ENCODE results near the gene MUC20. TPM values are rescaled to one million over a fixed set of nuclear protein-coding genes. Genes with fewer than 3 reads are reported as not detected.
"Not testable (repeated sequence)": the region's sequence is repeated elsewhere in the genome, so short reads cannot be mapped to it uniquely, and the experiment has no call there.

Gene MUC20
- 0.22 and 1.6 TPM in 2 replicates for total RNA-seq (2014; rRNA removed; shearing (Covaris generic); ENCODE audit: low replicate concordance)

- H3K9ac ChIP-seq (ENCODE audit: low read length), result not testable (repeated sequence)
These were observed at the start of gene MUC20 for GRCh38 chr3:195720831-195721506. MUC20 (plus strand) TSS chr3:195720978; CDS start chr3:195721008, 30 bp downstream.

GRCh38 chr3:195671283-195671682 is 49.5 kb upstream of the MUC20 start:
- not testable (repeated sequence) for DNase-seq; H3K79me2 ChIP-seq (ENCODE audit: low read length); H3K27me3 ChIP-seq (ENCODE audit: low read length); H3K27ac ChIP-seq (ENCODE audit: low read length); H3K4me1 ChIP-seq (ENCODE audit: low read length); H2AFZ ChIP-seq (ENCODE audit: low read length); H3K9ac ChIP-seq (ENCODE audit: low read length); H3K4me3 ChIP-seq (ENCODE audit: low read length); H3K9me2 ChIP-seq (replicated peaks; ENCODE audit: insufficient read depth, low read length); H4K20me1 ChIP-seq (ENCODE audit: insufficient read depth, low read depth, low read length); H3K4me2 ChIP-seq (ENCODE audit: low read depth, low read length, poor library complexity, severe bottlenecking); H3K9me3 ChIP-seq (ENCODE audit: low read length)
- H3K36me3 ChIP-seq (ENCODE audit: insufficient read depth, low read length), result peaks cover 14% of the 10 kb centered on the region

More at GRCh38 chr3:195720831-195721506, at the start of gene MUC20:
- H3K4me3 ChIP-seq (ENCODE audit: low read length); H3K79me2 ChIP-seq (ENCODE audit: low read length); H3K9me2 ChIP-seq (replicated peaks; ENCODE audit: insufficient read depth, low read length); DNase-seq; H4K20me1 ChIP-seq (ENCODE audit: insufficient read depth, low read depth, low read length); H3K9me3 ChIP-seq (ENCODE audit: low read length); H3K27me3 ChIP-seq (ENCODE audit: low read length); H3K4me2 ChIP-seq (ENCODE audit: low read depth, low read length, poor library complexity, severe bottlenecking); H3K4me1 ChIP-seq (ENCODE audit: low read length); H2AFZ ChIP-seq (ENCODE audit: low read length); H3K36me3 ChIP-seq (ENCODE audit: insufficient read depth, low read length); H3K27ac ChIP-seq (ENCODE audit: low read length): not testable (repeated sequence)

GRCh38 chr3:195673711-195674110 is 47.1 kb upstream of the MUC20 start:
- not testable (repeated sequence) for H3K79me2 ChIP-seq (ENCODE audit: low read length); H3K9me3 ChIP-seq (ENCODE audit: low read length); H3K4me2 ChIP-seq (ENCODE audit: low read depth, low read length, poor library complexity, severe bottlenecking); H3K27me3 ChIP-seq (ENCODE audit: low read length); H2AFZ ChIP-seq (ENCODE audit: low read length); H3K27ac ChIP-seq (ENCODE audit: low read length); DNase-seq; H4K20me1 ChIP-seq (ENCODE audit: insufficient read depth, low read depth, low read length); H3K4me1 ChIP-seq (ENCODE audit: low read length); H3K4me3 ChIP-seq (ENCODE audit: low read length); H3K9ac ChIP-seq (ENCODE audit: low read length); H3K9me2 ChIP-seq (replicated peaks; ENCODE audit: insufficient read depth, low read length)
- peaks cover 18% of the 10 kb centered on the region for H3K36me3 ChIP-seq (ENCODE audit: insufficient read depth, low read length)

GRCh38 chr3:195678391-195679015 is 42.3 kb upstream of the MUC20 start:
- H3K4me3 ChIP-seq (ENCODE audit: low read length); H3K4me2 ChIP-seq (ENCODE audit: low read depth, low read length, poor library complexity, severe bottlenecking); H3K9ac ChIP-seq (ENCODE audit: low read length); H3K27ac ChIP-seq (ENCODE audit: low read length); H3K4me1 ChIP-seq (ENCODE audit: low read length); H3K79me2 ChIP-seq (ENCODE audit: low read length); H3K27me3 ChIP-seq (ENCODE audit: low read length); H3K9me2 ChIP-seq (replicated peaks; ENCODE audit: insufficient read depth, low read length); H2AFZ ChIP-seq (ENCODE audit: low read length); H4K20me1 ChIP-seq (ENCODE audit: insufficient read depth, low read depth, low read length); H3K9me3 ChIP-seq (ENCODE audit: low read length); DNase-seq: not testable (repeated sequence)
- peaks cover 23% of the 10 kb centered on the region for H3K36me3 ChIP-seq (ENCODE audit: insufficient read depth, low read length)

GRCh38 chr3:195680690-195681089 is 40.1 kb upstream of the MUC20 start:
- not testable (repeated sequence) for DNase-seq; H3K9me2 ChIP-seq (replicated peaks; ENCODE audit: insufficient read depth, low read length); H3K4me2 ChIP-seq (ENCODE audit: low read depth, low read length, poor library complexity, severe bottlenecking); H3K9me3 ChIP-seq (ENCODE audit: low read length); H4K20me1 ChIP-seq (ENCODE audit: insufficient read depth, low read depth, low read length); H3K79me2 ChIP-seq (ENCODE audit: low read length); H3K4me3 ChIP-seq (ENCODE audit: low read length); H3K27me3 ChIP-seq (ENCODE audit: low read length); H3K9ac ChIP-seq (ENCODE audit: low read length); H3K4me1 ChIP-seq (ENCODE audit: low read length); H3K27ac ChIP-seq (ENCODE audit: low read length); H2AFZ ChIP-seq (ENCODE audit: low read length)
- H3K36me3 ChIP-seq (ENCODE audit: insufficient read depth, low read length), result peaks cover 31% of the 10 kb centered on the region

GRCh38 chr3:195681458-195682103 is 39.2 kb upstream of the MUC20 start:
- not testable (repeated sequence) for H2AFZ ChIP-seq (ENCODE audit: low read length); H3K27ac ChIP-seq (ENCODE audit: low read length); H3K4me1 ChIP-seq (ENCODE audit: low read length); H3K27me3 ChIP-seq (ENCODE audit: low read length); H4K20me1 ChIP-seq (ENCODE audit: insufficient read depth, low read depth, low read length); H3K9me3 ChIP-seq (ENCODE audit: low read length); H3K4me2 ChIP-seq (ENCODE audit: low read depth, low read length, poor library complexity, severe bottlenecking); H3K9me2 ChIP-seq (replicated peaks; ENCODE audit: insufficient read depth, low read length); H3K9ac ChIP-seq (ENCODE audit: low read length); DNase-seq; H3K4me3 ChIP-seq (ENCODE audit: low read length); H3K79me2 ChIP-seq (ENCODE audit: low read length)
- H3K36me3 ChIP-seq (ENCODE audit: insufficient read depth, low read length), result peaks cover 40% of the 10 kb centered on the region

GRCh38 chr3:195682104-195682742 is 38.6 kb upstream of the MUC20 start:
- not testable (repeated sequence) for H3K4me1 ChIP-seq (ENCODE audit: low read length); H3K4me2 ChIP-seq (ENCODE audit: low read depth, low read length, poor library complexity, severe bottlenecking); H3K27ac ChIP-seq (ENCODE audit: low read length); H2AFZ ChIP-seq (ENCODE audit: low read length); H3K9me2 ChIP-seq (replicated peaks; ENCODE audit: insufficient read depth, low read length); H3K79me2 ChIP-seq (ENCODE audit: low read length); H3K4me3 ChIP-seq (ENCODE audit: low read length); H4K20me1 ChIP-seq (ENCODE audit: insufficient read depth, low read depth, low read length); H3K9me3 ChIP-seq (ENCODE audit: low read length); H3K9ac ChIP-seq (ENCODE audit: low read length); DNase-seq; H3K27me3 ChIP-seq (ENCODE audit: low read length)
- H3K36me3 ChIP-seq (ENCODE audit: insufficient read depth, low read length), result peaks cover 40% of the 10 kb centered on the region

Measured in Karpas-422 (cell line).